H9 (cell line): ENCODE measurements around the gene RABL6. TPM values are rescaled to one million over a fixed set of nuclear protein-coding genes. Genes with fewer than 3 reads are reported as not detected.

Experiments used
- DNase-seq: peaks from one replicate; pipeline ENCODE4 v3.0.0-alpha.2; 2017
- H2AFZ ChIP-seq: one replicate; pipeline ENCODE4 v1.6.1; 2013; ENCODE audit warnings: mild to moderate bottlenecking, low read length, control low read depth, moderate library complexity
- H2AK5ac ChIP-seq: 2 replicates; pipeline ENCODE4 v1.6.1; 2013; ENCODE audit warnings: low read length, control low read depth, mixed read lengths; ENCODE audit not compliant: insufficient read length
- H2BK120ac ChIP-seq: one replicate; pipeline ENCODE4 v1.6.1; 2013; ENCODE audit warnings: low read depth, mild to moderate bottlenecking, low read length, control low read depth, inconsistent platforms; ENCODE audit not compliant: poor library complexity, severe bottlenecking
- H2BK12ac ChIP-seq: 2 replicates; pipeline ENCODE4 v1.6.1; 2013; ENCODE audit warnings: low read length, control low read depth, mixed read lengths, low read depth; ENCODE audit not compliant: insufficient read length
- H2BK15ac ChIP-seq: 2 replicates; pipeline ENCODE4 v1.6.1; 2013; ENCODE audit warnings: low read depth, low read length, control low read depth
- H2BK20ac ChIP-seq: one replicate; pipeline ENCODE4 v1.6.1; 2013; ENCODE audit warnings: low read depth, mild to moderate bottlenecking, low read length, control low read depth, inconsistent platforms; ENCODE audit not compliant: poor library complexity, severe bottlenecking
- H2BK5ac ChIP-seq: 2 replicates; pipeline ENCODE4 v1.6.1; 2013; ENCODE audit warnings: low read length, control low read depth, mixed read lengths; ENCODE audit not compliant: insufficient read length
- H3K14ac ChIP-seq: 2 replicates; pipeline ENCODE4 v1.6.1; 2013; ENCODE audit warnings: low read length, control low read depth; ENCODE audit not compliant: insufficient read depth
- H3K18ac ChIP-seq: 2 replicates; pipeline ENCODE4 v1.6.1; 2013; ENCODE audit warnings: low read depth, mild to moderate bottlenecking, mixed read lengths, low read length, control low read depth; ENCODE audit not compliant: insufficient read length
- H3K23ac ChIP-seq: 2 replicates; pipeline ENCODE4 v1.6.1; 2013; ENCODE audit warnings: low read length, control low read depth, mixed read lengths, low read depth; ENCODE audit not compliant: insufficient read length
- H3K23me2 ChIP-seq: 2 replicates; pipeline ENCODE4 v1.6.1; 2013; ENCODE audit warnings: low read depth, mild to moderate bottlenecking, mixed read lengths, low read length, control low read depth; ENCODE audit not compliant: insufficient read length, poor library complexity, severe bottlenecking
- H3K27ac ChIP-seq: 2 replicates; pipeline ENCODE4 v1.5.1; 2013; ENCODE audit warnings: low read length, control low read depth, mixed read lengths, low read depth; ENCODE audit not compliant: insufficient read length
- H3K27me3 ChIP-seq: 2 replicates; pipeline ENCODE4 v1.6.1; 2013; ENCODE audit warnings: low read length, control low read depth, inconsistent platforms; ENCODE audit not compliant: insufficient read depth
- H3K4ac ChIP-seq: 2 replicates; pipeline ENCODE4 v1.6.1; 2013; ENCODE audit warnings: low read depth, mild to moderate bottlenecking, control low read depth, inconsistent platforms, low read length, moderate library complexity
- H3K4me1 ChIP-seq: 2 replicates; pipeline ENCODE4 v1.6.1; 2013; ENCODE audit warnings: low read length, control low read depth, inconsistent platforms; ENCODE audit not compliant: insufficient read depth
- H3K4me2 ChIP-seq: 2 replicates; pipeline ENCODE4 v1.6.1; 2013; ENCODE audit warnings: low read length, control low read depth, mixed read lengths; ENCODE audit not compliant: insufficient read length, insufficient read depth
- H3K56ac ChIP-seq: 2 replicates; pipeline ENCODE4 v1.6.1; 2013; ENCODE audit warnings: low read depth, mild to moderate bottlenecking, mixed read lengths, low read length, control low read depth; ENCODE audit not compliant: insufficient read length
- H3K79me1 ChIP-seq: 2 replicates; pipeline ENCODE4 v1.6.1; 2013; ENCODE audit warnings: low read depth, mild to moderate bottlenecking, moderate library complexity, low read length, control low read depth, inconsistent platforms; ENCODE audit not compliant: insufficient read depth, poor library complexity, severe bottlenecking
- H3K79me2 ChIP-seq: 2 replicates; pipeline ENCODE4 v1.6.1; 2013; ENCODE audit warnings: low read length, control low read depth, inconsistent platforms; ENCODE audit not compliant: insufficient read depth
- H3K9ac ChIP-seq: 2 replicates; pipeline ENCODE4 v1.6.1; 2013; ENCODE audit warnings: low read length, control low read depth, mixed read lengths; ENCODE audit not compliant: insufficient read length; ENCODE audit errors: extremely low read depth
- H3K9me3 ChIP-seq: one replicate; pipeline ENCODE4 v1.6.1; 2013; ENCODE audit warnings: low read depth, low read length, inconsistent platforms; ENCODE audit not compliant: control insufficient read depth
- H3T11ph ChIP-seq: one replicate; pipeline ENCODE4 v1.6.1; 2013; ENCODE audit warnings: mild to moderate bottlenecking, low read length, control low read depth, inconsistent platforms
- H4K20me1 ChIP-seq: one replicate; pipeline ENCODE4 v1.6.1; 2013; ENCODE audit not compliant: control insufficient read depth, insufficient read length, insufficient read depth
- H4K5ac ChIP-seq: 2 replicates; pipeline ENCODE4 v1.6.1; 2013; ENCODE audit warnings: low read depth, mild to moderate bottlenecking, mixed read lengths, low read length, control low read depth; ENCODE audit not compliant: insufficient read length
- H4K8ac ChIP-seq: replicated peaks from 2 replicates; pipeline ENCODE4 v1.6.1; 2013; ENCODE audit warnings: low read length, control low read depth, mixed read lengths, low read depth; ENCODE audit not compliant: insufficient read length
- H4K91ac ChIP-seq: 2 replicates; pipeline ENCODE4 v1.6.1; 2013; ENCODE audit warnings: low read depth, mild to moderate bottlenecking, moderate library complexity, mixed read lengths, low read length, control low read depth; ENCODE audit not compliant: insufficient read length
- H3K27ac Mint-ChIP-seq, 3 experiments: 2 replicates in 2 of 3; 3 replicates in 1 of 3; pipeline ENCODE4 v1.8.0; 2020 to 2021; ENCODE audit warnings: mixed read lengths in 3 of 3, mild to moderate bottlenecking in 1 of 3, moderate library complexity in 1 of 3
- H3K27me3 Mint-ChIP-seq: 2 replicates; pipeline ENCODE4 v1.8.0; 2021; ENCODE audit warnings: low read depth, mild to moderate bottlenecking, moderate library complexity, mixed read lengths
- H3K36me3 Mint-ChIP-seq, 3 experiments: 2 replicates in 2 of 3; 3 replicates in 1 of 3; pipeline ENCODE4 v1.8.0; 2020 to 2021; ENCODE audit warnings: low read depth in 3 of 3, mixed read lengths in 3 of 3; ENCODE audit not compliant: insufficient read depth in 1 of 3
- H3K4me1 Mint-ChIP-seq, 2 experiments: 2 replicates each; pipeline ENCODE4 v1.8.0; 2020; ENCODE audit warnings: mixed read lengths in 2 of 2
- H3K4me3 Mint-ChIP-seq, 2 experiments: 2 replicates in 1 of 2; 3 replicates in 1 of 2; pipeline ENCODE4 v1.8.0; 2020 to 2021; ENCODE audit warnings: mild to moderate bottlenecking in 2 of 2, mixed read lengths in 2 of 2, moderate library complexity in 1 of 2
- H3K9me3 Mint-ChIP-seq, 2 experiments: 2 replicates in 1 of 2; 3 replicates in 1 of 2; pipeline ENCODE4 v1.8.0; 2020; ENCODE audit warnings: mild to moderate bottlenecking in 2 of 2, mixed read lengths in 2 of 2, moderate library complexity in 1 of 2
- WGBS: extraction: QIAGEN DNeasy Blood & Tissue Kit; methylation state at CpG from one replicate; pipeline ENCODE4 v1.1.7; 2013; ENCODE audit warnings: missing lambda C conversion rate, low lambda C conversion rate, mixed read lengths; ENCODE audit not compliant: insufficient read length; ENCODE audit errors: extremely low coverage; 5-methylcytosine and 5-hydroxymethylcytosine counted together
- total RNA-seq: library from RNA; stranded (reverse); gene quantifications from 2 replicates; pipeline ENCODE4 v1.2.1, GENCODE V29; 2021
- TF ChIP-seq, protein P1 (sequence below): fragments of 200-600 bp; sonication (generic); conservative IDR thresholded peaks from 3 replicates; pipeline ENCODE4 v1.8.0; 2021; ENCODE audit warnings: antibody characterized with exemption, mild to moderate bottlenecking

The RABL6 gene
- total RNA-seq, 1 experiment from 2014 or later: 108 TPM

DNA sequence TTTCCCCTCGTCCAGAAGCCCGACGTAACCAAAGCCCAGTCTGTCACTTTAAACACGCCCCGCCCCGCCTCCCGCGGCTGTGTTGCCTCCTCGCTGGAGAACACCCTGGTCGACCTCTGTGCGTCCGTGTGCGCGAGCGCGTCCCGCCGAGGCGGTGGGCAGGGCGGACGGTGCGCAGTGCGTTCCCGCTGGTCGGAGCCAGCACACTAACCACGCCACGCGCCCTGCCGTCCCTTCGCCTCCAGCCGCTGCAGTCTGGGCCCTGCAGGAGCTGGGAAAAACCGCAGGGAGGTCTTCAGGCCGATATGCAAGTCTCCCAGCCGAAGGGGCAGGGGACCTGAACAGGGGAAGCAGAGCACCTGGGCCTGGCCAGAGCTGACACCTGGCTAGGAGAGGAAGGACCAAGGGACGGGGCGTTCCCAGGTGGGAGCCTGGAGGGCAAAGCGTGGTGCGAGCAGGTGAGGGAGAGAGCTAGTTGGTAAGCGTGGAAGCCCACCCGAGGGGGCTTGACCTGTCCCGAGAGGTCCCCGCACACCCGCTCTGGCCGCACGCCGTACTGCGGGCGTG lies 40.2 kb downstream of the RABL6 start:
- Histone ChIP-seq H3K9me3 (no peaks in the 10 kb centered on the region), H3K79me1 (no peaks in the 10 kb centered on the region), H2AK5ac (no peak overlapping the region), H3K23ac (no peak overlapping the region), H3K4me2 (peak overlapping the region; percentile 78), H2BK20ac (no peak overlapping the region), H2AFZ (no peak overlapping the region), H3K23me2 (peaks cover 8% of the 10 kb centered on the region), H3K27me3 (no peaks in the 10 kb centered on the region), H3K14ac (peak overlapping the region; percentile 25; the same call in 1 of the 2 replicates), H2BK120ac (no peak overlapping the region), H3K56ac (no peak overlapping the region), H2BK5ac (no peak overlapping the region), H2BK12ac (no peak overlapping the region), H3T11ph (no peak overlapping the region), H3K4ac (no peak overlapping the region), H4K20me1 (no peaks in the 10 kb centered on the region), H2BK15ac (no peak overlapping the region), H3K9ac (peak overlapping the region; percentile 49), H3K18ac (no peak overlapping the region), H3K79me2 (no peaks in the 10 kb centered on the region), H4K5ac (no peak overlapping the region), H4K8ac (no peak overlapping the region), H3K27ac (no peak overlapping the region), H4K91ac (no peak overlapping the region), H3K4me1 (no peaks in the 10 kb centered on the region)
- peaks cover 0 to 12% (median 10%) of the 10 kb centered on the region in 3 experiments; a peak in 4 of 7 replicates for H3K36me3 Mint-ChIP-seq
- H3K9me3 Mint-ChIP-seq: no peaks in the 10 kb centered on the region
- TF ChIP-seq, protein P1, sequence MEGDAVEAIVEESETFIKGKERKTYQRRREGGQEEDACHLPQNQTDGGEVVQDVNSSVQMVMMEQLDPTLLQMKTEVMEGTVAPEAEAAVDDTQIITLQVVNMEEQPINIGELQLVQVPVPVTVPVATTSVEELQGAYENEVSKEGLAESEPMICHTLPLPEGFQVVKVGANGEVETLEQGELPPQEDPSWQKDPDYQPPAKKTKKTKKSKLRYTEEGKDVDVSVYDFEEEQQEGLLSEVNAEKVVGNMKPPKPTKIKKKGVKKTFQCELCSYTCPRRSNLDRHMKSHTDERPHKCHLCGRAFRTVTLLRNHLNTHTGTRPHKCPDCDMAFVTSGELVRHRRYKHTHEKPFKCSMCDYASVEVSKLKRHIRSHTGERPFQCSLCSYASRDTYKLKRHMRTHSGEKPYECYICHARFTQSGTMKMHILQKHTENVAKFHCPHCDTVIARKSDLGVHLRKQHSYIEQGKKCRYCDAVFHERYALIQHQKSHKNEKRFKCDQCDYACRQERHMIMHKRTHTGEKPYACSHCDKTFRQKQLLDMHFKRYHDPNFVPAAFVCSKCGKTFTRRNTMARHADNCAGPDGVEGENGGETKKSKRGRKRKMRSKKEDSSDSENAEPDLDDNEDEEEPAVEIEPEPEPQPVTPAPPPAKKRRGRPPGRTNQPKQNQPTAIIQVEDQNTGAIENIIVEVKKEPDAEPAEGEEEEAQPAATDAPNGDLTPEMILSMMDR: no peak
- peak overlapping the region in 2 of 3 experiments; percentile 83 to 94; a peak in 4 of 7 replicates for H3K27ac Mint-ChIP-seq
- no CpG with 5 or more reads among the region's 48 CpGs for WGBS
- peaks cover 2% of the 10 kb centered on the region for H3K27me3 Mint-ChIP-seq
- H3K4me1 Mint-ChIP-seq: peaks cover 2 to 9% of the 10 kb centered on the region in 2 experiments; a peak in 3 of 4 replicates
- peak; percentile 84 for DNase-seq
- peak overlapping the region; percentile 91 to 93 for H3K4me3 Mint-ChIP-seq
